Stimulated activated CD8-positive, alpha-beta memory T cell treated with anti-CD3 and anti-CD28 coated beads, Interleukin-15, amount 100 ng/mL, for 4 hours (primary cell): ENCODE data around the gene RER1.

ENCODE experiments used
- DNase-seq, 2 donors: peaks; one replicate each; pipeline ENCODE4 v3.0.0-alpha.2; 2020; ENCODE audit warnings: low read depth in 2 of 2

Gene RER1

DNA sequence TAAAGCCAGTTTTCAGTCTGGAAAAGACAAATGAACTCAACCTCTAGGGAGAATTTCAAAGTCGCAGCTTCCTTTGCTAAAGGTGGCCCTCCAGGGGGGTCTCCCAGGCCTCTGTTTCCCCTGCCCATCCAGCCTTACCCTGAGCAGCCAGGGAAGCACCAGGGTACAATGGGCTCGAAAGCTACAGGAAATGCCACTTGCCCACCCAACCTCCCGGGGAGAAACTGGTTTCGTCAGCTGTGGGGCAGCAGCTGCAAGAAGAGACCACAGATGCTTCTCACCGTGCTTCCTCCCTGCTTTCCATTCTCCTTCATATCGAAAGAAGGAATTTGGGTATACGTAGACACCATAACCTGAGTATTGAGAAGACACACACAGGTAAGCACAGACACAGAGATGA lies 2.0 kb upstream of the RER1 start:
- no peak for DNase-seq

DNA sequence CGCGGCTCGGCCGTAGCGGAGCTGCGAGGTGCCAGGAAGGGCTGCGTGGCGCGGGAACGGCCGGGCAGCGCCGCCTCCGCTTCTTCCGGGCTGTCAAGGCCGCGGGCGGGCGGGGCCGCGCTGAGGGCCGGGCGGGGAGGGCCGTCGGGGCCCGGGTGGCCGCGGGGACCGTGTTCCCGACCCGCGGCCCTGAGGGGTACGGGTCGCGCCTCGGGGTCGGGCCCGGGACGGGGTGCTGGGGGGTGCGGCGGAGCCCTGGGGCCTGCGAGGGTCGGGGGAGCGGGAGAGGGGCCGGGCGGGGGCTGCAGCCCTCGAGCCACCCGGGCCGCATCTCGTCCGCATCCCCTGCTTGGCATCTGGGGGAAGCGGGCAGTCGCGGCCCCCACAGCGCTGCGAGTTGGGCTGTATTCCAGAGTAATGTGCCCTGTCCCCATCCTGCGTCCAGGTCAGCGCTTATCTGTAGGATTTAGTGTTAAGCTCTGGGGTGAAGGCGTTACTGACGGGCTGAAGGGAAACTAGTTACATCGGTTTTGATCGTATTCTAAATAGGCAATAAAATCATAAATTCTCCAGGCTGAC lies 379 bp downstream of the RER1 start:
- no peak for DNase-seq

DNA sequence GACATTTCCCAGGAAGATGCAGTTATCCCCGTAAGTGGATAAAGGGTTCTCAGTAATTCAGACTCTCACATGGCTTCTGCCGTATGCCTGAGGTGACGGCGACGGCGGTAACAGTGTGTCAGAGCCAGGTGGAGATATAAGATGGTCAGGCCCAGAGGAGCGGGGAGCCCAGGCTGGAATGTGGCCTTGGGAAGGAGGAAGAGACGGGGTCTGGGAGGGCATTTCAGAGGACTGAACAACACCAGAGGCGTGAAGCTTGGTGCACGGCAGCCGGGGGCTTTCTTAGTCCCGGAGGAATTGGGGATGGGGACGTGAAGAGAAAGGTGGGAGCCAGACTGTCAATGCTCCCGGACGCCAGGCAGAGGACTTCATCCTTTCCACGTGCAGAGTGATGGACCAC lies 1.0 kb downstream of the RER1 start:
- no peak for DNase-seq

DNA sequence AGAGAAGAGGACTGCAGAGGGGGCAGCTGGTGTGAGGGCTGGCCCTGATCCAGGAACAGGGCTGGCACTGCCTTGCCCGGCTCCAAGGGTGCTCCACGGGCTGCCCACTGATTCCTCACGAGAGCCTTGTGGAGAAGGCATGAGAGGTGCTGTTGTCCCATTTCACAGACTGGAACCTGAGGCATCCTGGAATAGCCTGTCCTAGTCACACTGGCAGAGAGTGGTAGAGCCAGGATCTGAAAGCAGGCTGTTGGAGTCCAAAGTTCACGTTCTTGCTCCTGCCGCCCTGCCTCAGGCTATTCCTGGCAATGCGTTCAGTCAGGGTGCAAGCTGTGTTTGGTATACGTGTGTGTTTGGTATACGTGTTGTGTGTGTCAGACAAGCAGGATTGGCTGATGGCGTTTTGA lies 1.8 kb downstream of the RER1 start:
- no peak for DNase-seq

DNA sequence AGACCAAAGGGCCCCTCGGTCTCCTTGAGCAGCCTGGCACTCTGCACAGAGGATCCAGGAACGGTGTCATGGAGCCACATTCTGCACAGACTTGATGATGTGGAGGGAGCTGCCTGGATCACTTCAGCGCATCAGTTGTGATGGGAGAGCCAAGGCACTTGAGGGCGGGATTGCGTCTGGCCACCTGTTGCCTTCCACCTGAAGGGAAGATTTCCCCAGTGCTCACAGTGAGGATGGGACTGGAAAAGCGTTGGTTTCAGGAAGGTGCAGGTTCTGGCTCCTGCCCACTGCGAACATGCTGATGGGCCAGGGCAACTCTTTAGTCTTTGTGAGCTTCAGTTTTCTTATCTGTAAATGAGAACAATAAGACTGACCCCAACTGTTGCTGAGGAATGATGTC lies 2.6 kb downstream of the RER1 start:
- DNase-seq: no peak

DNA sequence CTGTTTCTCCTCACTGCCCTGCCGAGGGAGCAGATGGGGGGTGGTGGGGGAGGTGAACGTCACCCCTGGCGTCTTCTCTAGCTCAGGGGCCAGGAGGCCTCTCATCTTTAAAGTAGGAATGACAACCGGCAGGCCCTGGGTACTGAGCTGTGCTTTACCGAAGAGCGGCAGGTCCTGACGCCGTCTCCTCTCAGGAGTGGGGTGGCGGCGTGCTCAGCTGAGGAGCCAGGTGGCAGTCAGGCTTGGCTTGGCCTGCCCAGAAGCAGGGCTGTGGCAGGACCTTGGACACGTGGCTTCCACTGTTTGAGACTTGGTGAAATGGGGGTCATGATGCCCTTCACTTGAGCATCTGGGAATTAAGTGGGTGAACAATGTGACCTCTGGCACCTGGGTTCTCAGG lies 3.1 kb downstream of the RER1 start:
- DNase-seq: no peak

DNA sequence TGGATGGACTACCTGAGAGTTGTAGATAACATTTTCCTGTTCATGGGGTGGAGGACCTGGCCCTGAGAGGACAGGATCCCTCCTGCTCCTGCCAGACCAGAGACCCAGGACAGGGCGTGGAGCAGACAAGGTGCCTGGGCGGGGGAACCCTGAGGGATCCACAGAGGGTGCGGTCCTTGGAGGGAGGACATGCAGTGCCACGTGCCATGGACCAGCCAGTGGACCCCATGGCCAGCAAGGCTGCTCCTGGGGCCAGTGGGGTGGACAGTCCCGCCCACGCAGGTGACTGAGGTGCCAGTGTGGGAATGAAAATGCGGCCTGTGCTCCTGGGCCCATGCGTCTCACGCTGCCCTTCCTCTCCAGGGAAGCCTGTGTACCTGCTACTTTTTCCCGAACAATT lies 3.6 kb downstream of the RER1 start:
- no peak for DNase-seq

DNA sequence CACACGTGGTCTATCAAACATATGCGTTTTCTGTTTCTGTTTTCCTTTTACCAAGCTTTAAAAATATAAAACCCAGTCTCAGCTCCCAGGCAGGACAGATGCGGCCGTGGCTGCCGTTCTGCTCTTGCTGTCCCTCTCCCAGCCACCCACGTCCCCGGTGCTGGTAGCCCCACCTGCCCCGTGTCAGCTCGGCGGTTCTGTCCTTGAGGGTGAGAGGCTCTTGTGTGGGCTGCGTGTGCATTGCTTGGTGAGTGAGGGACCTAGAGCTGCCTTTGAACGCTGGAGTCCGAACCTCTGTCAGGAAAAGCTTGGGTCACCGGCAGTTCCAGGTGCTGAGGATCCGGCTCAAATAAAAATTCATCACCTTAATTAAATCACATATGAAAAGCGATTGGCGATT lies 4.4 kb downstream of the RER1 start:
- no peak for DNase-seq

DNA sequence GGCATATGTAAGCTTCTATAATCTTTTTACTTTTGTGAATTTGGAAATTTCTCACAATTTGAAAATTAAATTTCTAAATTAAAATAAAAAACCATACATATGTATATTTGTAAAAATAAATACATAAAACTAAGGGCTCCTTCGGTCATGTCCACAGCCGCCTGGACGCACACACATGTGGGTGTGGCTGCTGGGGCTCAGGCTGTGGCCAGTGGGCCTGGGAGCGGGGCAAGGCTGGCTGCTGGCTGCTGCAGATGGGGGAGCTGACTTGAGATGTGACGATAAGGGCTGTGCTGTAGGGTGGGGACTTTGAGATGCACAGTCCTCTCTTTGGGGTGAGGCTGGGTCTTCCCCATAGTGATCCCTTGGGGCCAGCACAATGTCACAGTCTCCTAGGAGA lies 4.8 kb downstream of the RER1 start:
- DNase-seq: no peak

DNA sequence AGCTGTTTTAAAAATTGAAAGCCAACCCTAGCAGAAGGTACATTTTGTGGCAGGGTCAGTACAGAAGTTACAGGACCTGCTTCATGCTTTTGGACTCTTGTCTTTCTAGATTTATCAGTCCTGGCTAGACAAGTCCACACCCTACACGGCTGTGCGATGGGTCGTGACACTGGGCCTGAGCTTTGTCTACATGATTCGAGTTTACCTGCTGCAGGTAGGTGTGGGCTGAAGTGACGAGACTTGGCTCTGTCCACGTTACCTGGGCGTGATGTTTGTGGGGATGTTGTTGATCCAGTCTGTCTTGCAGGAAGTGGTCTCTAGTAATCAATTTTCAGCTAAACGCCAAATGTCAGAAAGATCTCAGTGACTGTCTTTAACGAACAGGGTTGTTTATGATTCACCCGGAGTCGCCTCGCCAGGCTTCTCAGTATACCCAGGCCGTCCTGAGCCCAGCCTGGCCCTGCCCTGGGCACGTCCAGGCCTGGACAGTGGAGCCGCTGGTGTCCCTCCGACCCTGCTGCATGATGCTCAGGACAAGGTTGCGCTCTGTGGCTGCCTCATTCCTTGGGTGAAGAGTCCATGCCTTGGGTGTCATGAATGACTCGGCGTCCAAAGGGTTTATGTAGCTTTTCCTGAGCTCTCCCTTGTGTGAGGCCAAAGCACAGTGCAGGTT lies 5.5 kb downstream of the RER1 start:
- DNase-seq: no peak

DNA sequence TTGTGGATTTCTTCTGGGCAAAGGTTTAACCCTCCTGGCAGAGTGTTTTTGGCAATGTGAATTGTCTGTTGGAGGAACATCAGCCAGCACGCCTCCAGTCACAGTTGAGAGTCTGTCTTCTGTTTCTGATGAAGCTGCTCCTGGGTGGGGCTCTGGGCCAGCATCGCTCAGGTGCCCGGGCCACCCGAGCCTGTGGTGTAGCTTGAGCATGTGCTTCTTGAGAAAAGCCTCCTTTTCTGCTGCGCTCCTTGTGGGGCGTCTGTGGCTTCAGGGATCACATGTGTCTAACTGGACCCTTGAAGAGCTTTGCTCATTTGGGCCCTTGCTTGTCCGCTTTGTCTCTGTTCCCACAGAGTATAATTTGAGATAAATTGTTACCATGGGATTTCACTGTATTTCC lies 7.2 kb downstream of the RER1 start:
- no peak for DNase-seq

DNA sequence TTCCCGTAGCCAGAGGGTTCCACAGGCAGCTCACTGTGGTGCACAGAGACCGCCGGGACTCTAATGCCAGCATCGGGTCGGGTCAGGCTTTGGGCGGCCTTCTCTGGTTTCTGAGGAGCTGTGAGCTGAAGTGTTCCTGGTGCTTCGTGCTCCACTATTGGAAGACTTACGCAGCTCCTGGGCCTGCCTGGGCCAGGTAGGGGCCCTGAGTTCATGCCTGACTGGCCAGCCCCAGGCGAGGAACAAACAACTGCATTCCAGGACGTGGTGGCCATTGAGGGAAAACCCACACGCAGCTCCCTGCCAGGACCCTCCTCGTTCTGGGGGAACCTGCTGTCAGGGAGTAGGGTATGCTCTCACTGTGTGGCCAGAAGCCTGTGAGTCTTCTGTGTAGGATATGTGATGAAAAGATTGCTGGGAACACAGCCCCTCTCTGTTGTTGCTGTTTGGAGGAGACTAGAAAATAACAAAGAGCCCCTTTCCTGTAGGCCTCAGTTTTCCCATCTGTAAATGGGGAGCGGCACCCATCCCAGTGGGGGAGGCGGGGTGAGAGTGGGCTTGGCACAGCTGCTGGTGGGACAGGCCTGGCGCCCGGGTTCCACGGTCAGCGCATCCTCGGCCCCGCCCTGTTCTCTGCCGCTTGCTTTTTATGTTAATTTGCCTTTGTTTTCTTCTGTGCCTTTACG lies 8.4 kb downstream of the RER1 start:
- no peak for DNase-seq

DNA sequence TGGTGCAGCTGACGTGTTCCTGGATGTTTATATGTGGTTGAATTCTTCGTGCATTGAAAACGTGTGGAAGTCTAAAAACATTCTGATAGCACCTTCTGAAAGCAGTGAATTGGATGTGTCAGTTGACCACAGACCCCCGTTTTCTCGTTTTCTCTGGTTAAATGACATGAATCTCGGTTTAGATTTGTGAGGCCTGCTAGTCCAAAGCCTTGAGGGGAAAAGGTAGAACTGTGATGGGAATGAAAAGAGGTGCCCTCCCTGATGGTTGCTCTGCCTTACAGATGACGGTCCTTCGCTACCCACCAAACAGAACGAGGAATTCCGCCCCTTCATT lies 8.9 kb downstream of the RER1 start:
- DNase-seq: no peak

DNA sequence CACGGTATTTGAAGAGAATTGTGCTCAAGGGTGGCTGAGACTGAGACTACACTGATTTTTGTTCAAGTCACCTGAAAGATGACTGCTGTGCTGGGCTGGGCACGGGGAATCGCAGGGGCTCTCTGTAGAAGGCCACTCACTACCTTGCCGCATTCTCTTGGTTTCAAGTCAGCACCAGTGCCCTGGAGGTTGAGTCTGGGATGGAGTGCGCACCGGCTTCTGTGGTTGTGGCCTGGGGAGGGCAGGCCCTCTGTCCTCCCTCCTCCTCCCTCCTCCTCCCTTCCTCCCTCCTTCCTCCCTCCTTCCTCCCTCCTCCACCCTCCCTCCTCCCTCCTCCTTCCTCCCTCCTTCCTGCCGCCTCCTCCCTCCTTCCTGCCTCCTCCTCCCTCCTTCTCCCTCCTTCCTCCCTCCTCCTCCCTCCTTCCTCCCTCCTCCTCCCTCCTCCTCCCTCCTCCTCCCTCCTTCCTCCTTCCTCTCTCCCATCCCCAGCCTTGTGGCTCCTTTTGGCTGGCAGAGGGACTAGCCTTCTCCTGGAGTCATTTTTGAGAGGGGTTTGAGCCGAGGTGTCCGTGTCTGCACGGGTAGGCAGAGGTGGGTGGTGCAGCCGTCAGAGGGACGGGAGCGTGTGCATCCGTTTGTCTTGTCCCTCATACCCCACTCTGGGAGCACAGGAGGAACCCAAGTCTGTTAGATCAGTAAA lies 9.5 kb downstream of the RER1 start:
- no peak for DNase-seq

DNA sequence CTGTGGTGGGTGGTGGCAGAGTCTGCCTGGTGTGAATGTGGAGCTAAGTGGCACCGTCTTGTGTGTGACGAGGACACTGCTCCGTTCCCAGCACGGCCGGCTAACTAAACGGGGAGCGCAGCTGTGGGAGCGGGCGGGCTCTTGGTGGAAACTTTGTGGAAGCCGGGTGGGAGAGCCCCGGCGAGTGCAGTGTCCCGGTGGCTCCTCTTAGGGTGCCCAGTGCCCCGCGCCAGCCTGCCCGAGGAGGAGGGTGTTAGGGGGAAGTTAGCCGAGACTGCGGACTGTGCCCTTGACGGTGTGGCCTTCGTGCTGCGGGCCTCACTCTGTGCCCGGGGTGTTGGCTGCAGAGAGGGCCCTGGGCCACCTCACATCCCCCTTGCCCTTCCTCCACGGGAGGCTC lies 10.8 kb downstream of the RER1 start:
- DNase-seq: no peak

DNA sequence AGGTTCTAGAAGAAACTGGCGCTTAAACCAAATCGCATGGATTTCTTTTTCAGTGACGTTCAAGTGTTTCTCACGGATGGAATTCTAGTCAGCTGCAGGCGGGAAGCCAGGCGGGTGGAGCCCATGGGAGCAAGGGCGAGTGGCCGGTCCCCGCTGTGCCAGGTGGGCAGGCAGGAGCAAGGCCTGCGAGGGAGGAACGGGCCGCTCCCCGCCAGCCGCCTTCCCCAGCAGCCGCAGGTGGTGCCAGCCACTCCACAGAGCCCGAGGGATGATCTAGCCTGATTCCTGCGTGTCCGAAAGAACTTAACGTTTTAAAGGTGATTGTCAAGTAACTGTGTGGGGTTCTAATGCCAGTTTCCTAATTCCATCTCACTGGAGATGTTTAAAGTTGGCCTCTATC lies 11.6 kb downstream of the RER1 start:
- DNase-seq: no peak

DNA sequence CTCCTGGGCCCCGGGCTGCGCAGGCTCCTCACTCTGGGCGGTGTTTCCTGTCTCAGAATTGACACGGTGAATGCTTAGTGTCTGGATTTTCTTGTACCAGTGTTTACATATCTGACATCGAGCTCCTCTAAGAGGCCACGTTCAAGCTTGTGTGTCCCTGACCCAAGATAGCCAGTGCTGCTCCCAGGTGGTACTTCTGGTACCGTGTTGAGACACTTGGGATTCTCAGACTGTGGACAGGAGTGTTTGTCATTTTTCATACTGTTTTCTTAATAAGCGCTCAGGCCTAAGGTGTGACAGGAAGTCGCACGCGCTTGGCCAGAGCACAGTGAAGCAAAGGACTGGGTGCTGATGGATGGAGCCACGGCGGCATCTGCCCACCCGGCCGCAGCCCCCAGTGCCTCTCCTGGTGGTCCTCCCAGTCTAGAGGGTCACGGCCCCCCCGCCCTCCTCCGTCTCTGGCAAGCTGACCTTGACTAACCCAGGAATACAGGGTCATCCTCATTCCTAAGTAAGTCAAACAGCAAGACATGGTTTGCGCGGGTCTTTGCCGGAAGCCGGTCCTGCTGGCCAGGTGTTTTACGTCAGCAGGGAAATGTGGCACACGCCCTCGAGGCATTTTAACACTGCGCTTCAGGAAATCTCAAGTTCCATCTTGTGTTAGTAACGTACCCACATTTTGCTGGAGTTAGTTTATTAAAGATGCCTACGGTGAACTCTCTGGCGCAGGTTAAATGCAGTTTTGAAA lies 12.7 kb downstream of the RER1 start:
- no peak for DNase-seq

DNA sequence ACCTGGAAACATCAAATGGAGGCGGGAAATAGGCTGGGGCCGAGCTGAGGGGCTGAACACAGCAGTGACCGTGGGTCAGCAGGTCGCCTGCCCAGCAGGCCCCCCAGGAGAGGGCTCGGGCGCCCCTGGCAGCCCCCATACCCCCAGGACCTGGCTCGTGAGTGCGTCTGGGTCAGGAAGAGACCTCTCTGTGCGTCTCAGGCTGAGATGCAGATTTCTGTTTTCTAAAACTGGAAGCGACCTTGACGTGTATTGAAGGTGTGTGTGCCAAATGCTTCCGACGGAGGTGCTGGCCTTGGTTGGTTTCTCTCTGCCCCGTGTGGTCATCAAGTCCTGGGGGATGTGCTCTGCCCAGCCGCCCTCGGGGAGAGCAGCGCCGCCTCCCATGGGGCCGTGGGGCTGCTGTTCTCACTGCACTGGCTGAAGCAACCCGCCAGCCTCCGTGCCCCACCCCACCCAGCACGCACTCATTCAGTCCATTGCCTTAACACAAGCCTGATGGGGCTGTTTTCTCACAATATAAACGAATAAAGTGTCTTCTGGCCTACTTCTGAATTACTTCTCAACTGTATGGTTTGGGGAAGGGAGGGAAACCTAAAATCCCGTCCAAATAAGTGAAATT lies 13.4 kb downstream of the RER1 start:
- no peak for DNase-seq

DNA sequence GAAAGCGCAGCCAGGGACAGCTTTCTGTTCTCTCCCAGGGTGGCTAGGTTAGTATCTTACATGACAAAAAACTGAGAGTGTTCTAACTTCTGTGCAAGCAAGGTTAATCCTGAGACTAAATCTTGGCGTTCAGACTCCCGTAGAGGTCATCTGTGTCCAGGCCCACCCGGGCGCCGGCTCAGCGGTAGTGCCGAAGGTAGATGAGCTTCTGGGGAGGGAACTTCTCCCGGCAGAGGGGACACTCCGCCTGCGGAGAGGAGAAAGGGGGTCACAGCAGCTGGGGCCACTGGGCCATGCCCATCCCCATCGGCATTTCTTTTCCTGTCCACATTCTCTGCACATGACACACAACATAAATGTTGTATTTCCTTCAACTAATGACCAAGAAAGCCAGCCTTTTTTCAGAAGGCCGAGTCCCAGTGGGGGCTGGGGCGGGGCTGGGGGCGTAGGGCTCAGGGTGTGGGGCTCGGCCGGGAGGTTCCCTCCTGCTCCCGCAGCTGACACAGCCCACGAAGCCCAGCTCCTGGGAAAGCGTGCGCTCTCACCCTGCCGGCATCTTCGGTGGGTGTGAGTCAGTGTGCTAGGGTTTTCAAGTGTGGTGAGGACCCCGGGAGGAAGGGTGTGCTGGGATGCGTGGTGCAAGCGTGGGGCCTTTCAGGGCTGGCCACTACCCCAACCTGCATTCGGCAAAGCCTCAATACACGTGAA lies 14.1 kb downstream of the RER1 start:
- DNase-seq: no peak

DNA sequence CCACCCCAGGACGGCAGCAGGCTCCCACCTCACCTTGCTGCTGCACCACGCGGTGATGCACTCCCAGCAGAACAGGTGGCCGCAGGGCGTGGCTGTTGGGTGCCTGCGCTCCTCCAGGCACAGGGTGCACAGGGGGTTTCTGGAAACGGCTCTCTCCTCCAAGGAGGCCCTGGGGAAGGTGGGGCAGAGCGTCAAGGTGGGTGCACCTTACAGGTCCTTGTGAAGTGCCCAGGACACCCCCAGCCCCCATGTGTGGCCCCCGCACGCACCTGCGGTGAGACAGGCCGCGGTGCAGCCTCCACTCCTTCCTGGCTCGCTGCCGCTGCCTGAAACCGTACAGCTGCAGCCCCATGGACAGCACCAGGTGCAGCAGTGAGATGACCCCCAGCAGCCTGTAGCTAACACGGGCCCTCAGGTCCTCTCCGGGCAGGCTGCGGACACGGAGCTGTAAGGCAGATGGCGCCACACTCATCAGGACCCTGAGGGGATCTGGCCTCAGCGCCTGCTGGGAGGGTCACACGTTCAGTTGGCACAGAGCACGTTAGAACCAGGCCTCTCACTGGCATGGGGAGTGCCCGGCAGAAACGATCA lies 14.9 kb downstream of the RER1 start:
- DNase-seq: no peak
